ENCODE measurements around the gene GRK5.

The GRK5 gene

GRCh38 chr10:119478111-119478802 lies 270.9 kb downstream of the GRK5 start:
- no peak for TF ChIP-seq POLR2A (IDR thresholded peaks at IDR 0.05; ENCODE audit: low read length)
- TF ChIP-seq GATA1 (IDR thresholded peaks at IDR 0.05; ENCODE audit: low read depth, low read length): no peak
- DNase-seq: no peak

DNA sequence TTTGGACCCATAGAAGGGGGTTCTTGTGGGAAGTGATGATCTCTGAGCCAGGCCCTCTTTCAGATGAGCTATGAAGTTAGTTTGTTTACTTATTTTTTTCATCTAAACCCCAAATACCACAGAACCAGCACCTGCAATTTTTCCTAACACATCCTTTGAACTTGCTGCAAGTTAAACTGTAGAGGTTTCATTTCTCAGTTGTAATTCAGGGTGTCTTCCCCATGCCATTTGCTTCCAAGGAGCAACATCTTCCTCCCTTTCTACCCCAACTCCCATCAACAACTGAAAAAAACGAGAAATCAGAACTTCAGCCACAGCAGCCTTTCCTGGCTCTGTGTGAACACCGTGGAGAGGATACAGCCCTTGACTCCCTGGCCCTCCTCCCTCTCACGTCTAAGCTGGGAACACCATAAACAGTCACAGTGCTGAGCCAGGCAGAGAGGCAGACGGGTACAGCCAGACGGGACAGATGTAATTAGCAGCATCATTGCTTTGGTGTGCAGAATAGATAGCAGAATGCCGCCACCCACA lies 271.5 kb downstream of the GRK5 start:
- DNase-seq: no peak
- TF ChIP-seq GATA1 (IDR thresholded peaks at IDR 0.05; ENCODE audit: low read depth, low read length): no peak

GRCh38 chr10:119479532-119479931 lies 272.2 kb downstream of the GRK5 start:
- no peak for TF ChIP-seq POLR2A (IDR thresholded peaks at IDR 0.05; ENCODE audit: low read length)
- TF ChIP-seq GATA1 (IDR thresholded peaks at IDR 0.05; ENCODE audit: low read depth, low read length): no peak
- DNase-seq: no peak

GRCh38 chr10:119480667-119481066 lies 273.3 kb downstream of the GRK5 start:
- TF ChIP-seq GATA1 (IDR thresholded peaks at IDR 0.05; ENCODE audit: low read depth, low read length) (no peak), POLR2A (IDR thresholded peaks at IDR 0.05; ENCODE audit: low read length) (no peak)
- no peak for DNase-seq

GRCh38 chr10:119481781-119482426 lies 274.5 kb downstream of the GRK5 start:
- no peak for TF ChIP-seq GATA1 (IDR thresholded peaks at IDR 0.05; ENCODE audit: low read depth, low read length)
- no peak for TF ChIP-seq POLR2A (IDR thresholded peaks at IDR 0.05; ENCODE audit: low read length)
- DNase-seq: no peak

DNA sequence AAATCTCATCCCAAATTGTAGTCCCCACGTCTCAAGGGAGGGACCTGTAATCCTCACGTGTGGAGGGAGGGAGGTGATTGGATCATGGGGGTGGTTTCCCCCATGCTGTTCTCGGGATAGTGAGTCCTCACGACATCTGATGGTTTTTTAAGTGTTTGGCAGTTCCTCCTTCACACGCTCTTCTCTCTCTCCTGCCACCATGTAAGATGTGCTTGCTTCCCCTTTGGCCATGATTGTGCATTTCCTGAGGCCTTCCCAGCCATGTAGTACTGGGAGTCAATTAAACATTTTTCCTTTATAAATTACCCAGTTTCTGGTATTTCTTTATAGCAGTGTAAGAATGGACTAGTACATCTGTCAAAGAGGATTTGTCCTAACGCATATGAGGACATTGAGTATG lies 275.6 kb downstream of the GRK5 start:
- TF ChIP-seq POLR2A (IDR thresholded peaks at IDR 0.05; ENCODE audit: low read length) (no peak), GATA1 (IDR thresholded peaks at IDR 0.05; ENCODE audit: low read depth, low read length) (no peak)
- no peak for DNase-seq

- TF ChIP-seq GATA1 (IDR thresholded peaks at IDR 0.05; ENCODE audit: low read depth, low read length): no peak
- TF ChIP-seq POLR2A (IDR thresholded peaks at IDR 0.05; ENCODE audit: low read length): no peak
- no peak for DNase-seq
Observed at GRCh38 chr10:119483839-119484238, 276.5 kb downstream of the GRK5 start.

DNA sequence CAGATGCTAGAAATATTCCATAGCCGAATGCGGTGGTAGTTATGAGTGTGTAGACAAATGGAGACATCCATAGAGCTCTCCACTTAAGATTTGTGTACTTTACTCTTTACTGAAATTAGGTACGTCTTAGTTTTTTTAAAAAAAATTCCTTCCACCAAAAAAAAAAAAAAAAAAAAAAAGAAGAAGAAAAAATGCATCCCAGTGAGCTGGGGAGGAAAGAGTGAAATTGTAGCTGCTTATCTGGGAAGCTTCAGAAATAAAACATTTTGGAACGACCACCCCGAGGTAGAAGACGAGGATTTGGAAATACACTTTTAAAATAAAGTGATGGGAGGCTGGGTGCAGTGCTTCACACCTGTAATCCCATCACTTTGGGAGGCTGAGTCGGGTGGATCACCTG lies 281.3 kb downstream of the GRK5 start:
- TF ChIP-seq POLR2A (IDR thresholded peaks at IDR 0.05; ENCODE audit: low read length) (no peak), GATA1 (IDR thresholded peaks at IDR 0.05; ENCODE audit: low read depth, low read length) (no peak)
- no peak for DNase-seq

DNA sequence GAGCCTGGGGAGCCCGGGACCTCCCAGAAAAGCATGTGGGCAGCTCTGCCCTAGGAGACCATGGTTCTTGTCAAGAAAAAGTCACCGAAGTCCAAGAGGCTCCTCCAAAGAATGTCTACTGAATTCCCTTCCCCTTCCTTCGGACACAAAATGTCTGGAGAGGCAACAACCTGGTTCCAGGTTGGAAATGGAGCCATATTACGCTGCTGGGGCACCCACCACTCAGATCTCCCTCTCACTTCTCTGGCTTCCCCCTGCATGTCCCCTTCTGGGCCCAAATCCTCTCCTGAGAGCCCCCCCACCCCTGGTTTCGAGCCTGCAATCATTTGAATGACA lies 282.6 kb downstream of the GRK5 start:
- DNase-seq: no peak
- TF ChIP-seq GATA1 (IDR thresholded peaks at IDR 0.05; ENCODE audit: low read depth, low read length) (no peak), POLR2A (IDR thresholded peaks at IDR 0.05; ENCODE audit: low read length) (no peak)

- no peak for TF ChIP-seq GATA1 (IDR thresholded peaks at IDR 0.05; ENCODE audit: low read depth, low read length)
- TF ChIP-seq POLR2A (IDR thresholded peaks at IDR 0.05; ENCODE audit: low read length): no peak
- DNase-seq: no peak
Observed at GRCh38 chr10:119491966-119492757, 284.8 kb downstream of the GRK5 start.

- TF ChIP-seq POLR2A (IDR thresholded peaks at IDR 0.05; ENCODE audit: low read length) (no peak), GATA1 (IDR thresholded peaks at IDR 0.05; ENCODE audit: low read depth, low read length) (no peak)
- DNase-seq: no peak
Observed at GRCh38 chr10:119493155-119493554, 285.8 kb downstream of the GRK5 start.

DNA sequence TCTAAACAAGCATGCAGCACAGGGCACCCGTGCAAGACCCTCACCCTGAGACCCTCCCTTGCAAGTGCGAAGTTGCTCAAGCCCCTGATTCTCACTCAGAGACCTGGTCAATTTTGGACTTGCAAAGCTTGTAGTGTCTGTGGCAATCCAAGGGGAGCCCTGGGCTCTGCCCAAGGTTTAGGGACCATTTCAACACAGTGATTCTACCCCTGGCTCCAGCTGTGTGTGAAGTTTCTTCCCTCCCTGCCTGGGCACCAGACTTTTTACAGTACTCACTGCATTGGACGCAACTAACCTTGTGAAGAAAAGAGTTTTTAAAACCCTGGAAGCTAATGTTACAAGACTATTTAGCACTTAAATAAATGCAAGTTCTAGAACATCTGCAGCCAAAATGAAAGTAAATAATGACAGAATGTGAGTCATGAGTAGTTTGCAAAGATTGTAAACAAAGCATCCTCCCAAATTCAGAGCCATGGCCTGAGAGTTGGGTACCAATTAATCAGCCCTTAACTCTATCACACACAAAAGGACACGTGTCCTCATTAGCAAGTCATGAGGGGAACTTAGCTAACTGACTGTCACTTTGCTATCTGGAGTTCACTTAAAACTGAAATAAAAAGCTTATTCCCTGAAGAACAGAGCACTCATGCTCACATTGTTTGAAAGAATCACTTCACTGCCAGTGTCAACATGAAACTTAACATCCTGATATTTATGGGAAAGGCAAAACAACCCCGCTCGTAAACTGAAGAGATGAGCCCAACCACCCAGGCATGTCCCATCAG lies 287.1 kb downstream of the GRK5 start:
- no peak for DNase-seq
- TF ChIP-seq POLR2A (IDR thresholded peaks at IDR 0.05; ENCODE audit: low read length) (no peak), GATA1 (IDR thresholded peaks at IDR 0.05; ENCODE audit: low read depth, low read length) (no peak)

GRCh38 chr10:119495021-119495505 lies 287.7 kb downstream of the GRK5 start:
- DNase-seq: no peak
- TF ChIP-seq POLR2A (IDR thresholded peaks at IDR 0.05; ENCODE audit: low read length) (no peak), GATA1 (IDR thresholded peaks at IDR 0.05; ENCODE audit: low read depth, low read length) (no peak)

Measured in erythroblast (primary cell).